AG04450 (cell line): ENCODE results near the gene TROAP. TPM values are rescaled to one million over a fixed set of nuclear protein-coding genes. Genes with fewer than 3 reads are reported as not detected.
A peak's percentile ranks its signal among the peaks of the same experiment; 100 is the strongest.

Source experiments
- CTCF ChIA-PET: fragments of 300-600, 350-600 bp; formaldehyde crosslinking; extraction: SDS; loops from one replicate; lab custom pipeline; 2022; ENCODE audit warnings: antibody characterized with exemption, inconsistent platforms; lab: Charles Lee
- POLR2A ChIA-PET: fragments of 350-600 bp; formaldehyde crosslinking; extraction: SDS; loops from one replicate; lab custom pipeline; 2021; ENCODE audit warnings: antibody characterized with exemption, inconsistent platforms; lab: Yijun Ruan, JAX
- DNase-seq: peaks from one replicate; pipeline ENCODE4 v3.0.0-alpha.2; 2011; ENCODE audit warnings: low read depth, low spot score
- H3K27ac ChIP-seq: one replicate; pipeline ENCODE4 v1.5.1; 2012; ENCODE audit warnings: low read depth, low read length, control low read depth
- H3K27me3 ChIP-seq: one replicate; pipeline ENCODE4 v1.6.0; 2012; ENCODE audit warnings: low read length; ENCODE audit not compliant: control insufficient read depth, insufficient read depth
- H3K4me3 ChIP-seq: 2 replicates; pipeline ENCODE4 v1.5.1; 2011; ENCODE audit warnings: mild to moderate bottlenecking, low read depth, low read length, control low read depth
- H3K9me3 ChIP-seq: 2 replicates; pipeline ENCODE4 v1.5.1; 2012; ENCODE audit warnings: low read length; ENCODE audit not compliant: control insufficient read depth, insufficient read depth
- polyA plus RNA-seq: library from polyadenylated mRNA; depleted of rRNA; stranded (reverse); fragments of >200 nt; gene quantifications from 2 replicates; pipeline ENCODE4 v1.2.3, GENCODE V29; 2011
- TF ChIP-seq, protein P1 (sequence below): IDR thresholded peaks from 2 replicates; pipeline ENCODE4 v1.5.1; 2011; ENCODE audit warnings: low read depth, low read length, control low read depth, inconsistent platforms

The TROAP gene
- polyA plus RNA-seq, 1 experiment = 7.6 TPM

DNA sequence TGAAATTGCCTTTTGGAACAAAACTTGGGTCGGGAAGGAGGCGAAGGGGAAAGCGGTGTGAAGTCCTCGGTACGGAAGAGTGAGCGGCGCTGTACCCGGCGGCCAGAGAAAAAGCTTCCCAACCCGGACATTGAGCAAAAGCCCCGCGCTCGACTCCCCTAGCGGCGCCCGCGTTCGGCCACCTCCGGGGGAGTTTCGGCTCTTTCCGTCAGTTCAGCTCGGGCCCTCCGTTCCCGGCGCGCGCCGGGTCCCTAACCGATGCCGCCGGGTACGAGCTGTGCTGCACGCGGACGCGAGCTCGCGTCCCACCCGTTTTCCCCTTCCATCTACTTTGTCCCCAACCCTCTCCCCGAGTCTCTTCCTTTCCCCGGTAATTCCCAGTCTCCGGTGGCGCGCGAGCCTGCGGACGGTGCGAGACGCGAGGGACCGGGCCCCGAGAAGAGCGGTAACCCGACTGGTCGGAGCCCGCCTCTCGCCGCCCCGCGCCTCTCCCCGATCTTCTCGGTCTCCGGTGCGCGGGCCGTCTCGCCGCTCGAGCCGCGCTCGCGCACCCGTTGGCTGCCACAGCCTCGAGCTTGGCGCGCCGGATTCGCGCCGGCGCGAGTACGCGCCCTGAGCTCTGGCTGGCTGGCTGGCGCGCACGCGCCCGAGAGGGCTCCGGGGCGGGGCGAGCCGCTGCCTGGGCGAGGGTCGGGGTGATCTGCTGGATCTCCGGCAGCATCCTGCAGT is 43.8 kb downstream of the TROAP start:
- peak; percentile 83 for DNase-seq
- H3K4me3 ChIP-seq = peak overlapping the region; percentile 68
- TF ChIP-seq, protein P1, sequence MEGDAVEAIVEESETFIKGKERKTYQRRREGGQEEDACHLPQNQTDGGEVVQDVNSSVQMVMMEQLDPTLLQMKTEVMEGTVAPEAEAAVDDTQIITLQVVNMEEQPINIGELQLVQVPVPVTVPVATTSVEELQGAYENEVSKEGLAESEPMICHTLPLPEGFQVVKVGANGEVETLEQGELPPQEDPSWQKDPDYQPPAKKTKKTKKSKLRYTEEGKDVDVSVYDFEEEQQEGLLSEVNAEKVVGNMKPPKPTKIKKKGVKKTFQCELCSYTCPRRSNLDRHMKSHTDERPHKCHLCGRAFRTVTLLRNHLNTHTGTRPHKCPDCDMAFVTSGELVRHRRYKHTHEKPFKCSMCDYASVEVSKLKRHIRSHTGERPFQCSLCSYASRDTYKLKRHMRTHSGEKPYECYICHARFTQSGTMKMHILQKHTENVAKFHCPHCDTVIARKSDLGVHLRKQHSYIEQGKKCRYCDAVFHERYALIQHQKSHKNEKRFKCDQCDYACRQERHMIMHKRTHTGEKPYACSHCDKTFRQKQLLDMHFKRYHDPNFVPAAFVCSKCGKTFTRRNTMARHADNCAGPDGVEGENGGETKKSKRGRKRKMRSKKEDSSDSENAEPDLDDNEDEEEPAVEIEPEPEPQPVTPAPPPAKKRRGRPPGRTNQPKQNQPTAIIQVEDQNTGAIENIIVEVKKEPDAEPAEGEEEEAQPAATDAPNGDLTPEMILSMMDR = peak; percentile 25
- ChIA-PET POLR2A (interaction anchor here (0.6 to 2.5 kb wide), 29 partner anchors 8 to 315 kb away, joined by 3 to 12 read pairs (median 5); partner anchors contain the start of genes TROAP and TUBA1B), CTCF (interaction anchor here (0.6 to 6.8 kb wide), 9 partner anchors 9 to 150 kb away, joined by 3 to 62 read pairs (median 5); partner anchors contain the start of gene DNAJC22)
- H3K9me3 ChIP-seq = no peaks in the 10 kb centered on the region; the same call in 1 of the 2 replicates
- H3K27ac ChIP-seq = peak overlapping the region; percentile 93
- no peaks in the 10 kb centered on the region for H3K27me3 ChIP-seq

GRCh38 chr12:49367381-49368239 is 44.6 kb downstream of the TROAP start, which contains the start of gene SPATS2:
SPATS2 (plus strand) TSS chr12:49367462; CDS start chr12:49461013, 93,551 bp downstream.
- peak within 1 kb of the TSS; percentile 68 for H3K4me3 ChIP-seq
- CTCF ChIA-PET = interaction anchor here (0.6 to 6.8 kb wide), 9 partner anchors 10 to 147 kb away, joined by 3 to 62 read pairs (median 10); partner anchors contain the start of gene DNAJC22
- DNase-seq = no peak

DNA sequence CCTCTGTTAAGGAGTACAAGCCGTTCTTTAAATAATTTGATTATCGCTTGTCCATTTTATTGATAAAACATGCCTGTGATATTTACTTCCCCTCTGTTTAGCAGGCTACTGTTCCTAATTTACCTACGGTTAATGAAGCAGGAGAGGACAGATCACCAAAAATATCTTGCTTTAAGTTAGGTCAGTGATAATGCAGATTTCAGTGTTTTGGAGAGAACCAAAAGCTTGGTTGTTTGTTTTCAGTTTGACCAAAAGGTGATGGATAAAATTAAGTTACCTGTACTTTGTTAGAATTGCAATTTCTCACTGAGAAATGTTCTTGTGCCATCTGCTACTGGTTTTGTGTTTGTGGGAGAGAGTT is 45.2 kb downstream of the TROAP start:
- CTCF ChIA-PET = interaction anchor here (2.8 to 6.8 kb wide), 3 partner anchors 10 to 146 kb away, joined by 10 to 62 read pairs (median 17); no protein-coding TSS in a partner anchor
- H3K27me3 ChIP-seq = no peaks in the 10 kb centered on the region
- H3K9me3 ChIP-seq = no peaks in the 10 kb centered on the region; the same call in 1 of the 2 replicates
- peak overlapping the region; percentile 68 for H3K4me3 ChIP-seq
- TF ChIP-seq, protein P1 = no peak
- no peak overlapping the region for H3K27ac ChIP-seq
- POLR2A ChIA-PET = interaction anchor here (1.2 to 1.9 kb wide), 3 partner anchors 102 to 176 kb away, joined by 3 to 8 read pairs (median 6); no protein-coding TSS in a partner anchor
- DNase-seq = no peak

More at GRCh38 chr12:49367381-49368239, 44.6 kb downstream of the TROAP start, which contains the start of gene SPATS2:
- TF ChIP-seq, protein P1 = no peak
- POLR2A ChIA-PET = interaction anchor here (0.6 to 2.5 kb wide), 27 partner anchors 8 to 237 kb away, joined by 3 to 12 read pairs (median 5); partner anchors contain the start of genes TROAP and TUBA1B
- no peaks in the 10 kb centered on the region; the same call in 1 of the 2 replicates for H3K9me3 ChIP-seq
- H3K27me3 ChIP-seq = no peaks in the 10 kb centered on the region
- H3K27ac ChIP-seq = peak within 1 kb of the TSS; percentile 93

- no peak for DNase-seq
- peak overlapping the region; percentile 68 for H3K4me3 ChIP-seq
- no peaks in the 10 kb centered on the region; the same call in 1 of the 2 replicates for H3K9me3 ChIP-seq
- TF ChIP-seq, protein P1 = peak; percentile 61
- ChIA-PET POLR2A (no interaction called here), CTCF (interaction anchor here (1.2 to 6.8 kb wide), 6 partner anchors 12 to 145 kb away, joined by 3 to 62 read pairs (median 8); no protein-coding TSS in a partner anchor)
- H3K27me3 ChIP-seq = no peaks in the 10 kb centered on the region
- H3K27ac ChIP-seq = peak overlapping the region; percentile 57
Measured at GRCh38 chr12:49369411-49370145, 46.5 kb downstream of the TROAP start.
